GM19240 (cell line): ENCODE data around the gene FKBP5.

Experiments
- DNase-seq: peaks from one replicate; pipeline ENCODE4 v3.0.0; 2011; ENCODE audit warnings: low spot score; ENCODE audit not compliant: insufficient read length

FKBP5 gene

GRCh38 chr6:35665573-35665972, 23.1 kb downstream of the FKBP5 start:
- DNase-seq: no peak

GRCh38 chr6:35664945-35665344, 23.8 kb downstream of the FKBP5 start:
- no peak for DNase-seq

GRCh38 chr6:35663447-35664235, 25.1 kb downstream of the FKBP5 start:
- DNase-seq: no peak

GRCh38 chr6:35662999-35663398, 25.7 kb downstream of the FKBP5 start:
- DNase-seq: no peak

GRCh38 chr6:35654883-35655282, 33.8 kb downstream of the FKBP5 start:
- DNase-seq: no peak

GRCh38 chr6:35651244-35651643, 37.5 kb downstream of the FKBP5 start:
- DNase-seq: no peak

DNA sequence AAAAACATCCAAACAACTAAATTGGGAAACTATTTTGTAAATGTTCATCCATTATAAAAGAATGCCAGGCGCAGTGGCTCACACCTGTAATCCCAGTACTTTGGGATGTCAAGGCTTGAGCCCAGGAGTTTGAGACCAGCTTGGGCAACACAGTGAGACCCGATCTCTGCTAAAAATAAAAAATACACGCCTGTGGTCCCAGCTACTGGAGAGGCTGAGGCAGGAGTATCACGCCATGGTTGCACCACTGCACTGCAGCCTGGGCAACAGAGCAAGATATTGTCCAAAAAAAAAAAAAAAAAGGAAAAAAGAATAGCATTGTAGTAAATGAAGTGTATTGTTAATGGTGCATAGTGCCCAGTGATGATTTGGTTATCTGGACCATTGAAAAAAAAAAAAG, 38.7 kb downstream of the FKBP5 start:
- no peak for DNase-seq

DNA sequence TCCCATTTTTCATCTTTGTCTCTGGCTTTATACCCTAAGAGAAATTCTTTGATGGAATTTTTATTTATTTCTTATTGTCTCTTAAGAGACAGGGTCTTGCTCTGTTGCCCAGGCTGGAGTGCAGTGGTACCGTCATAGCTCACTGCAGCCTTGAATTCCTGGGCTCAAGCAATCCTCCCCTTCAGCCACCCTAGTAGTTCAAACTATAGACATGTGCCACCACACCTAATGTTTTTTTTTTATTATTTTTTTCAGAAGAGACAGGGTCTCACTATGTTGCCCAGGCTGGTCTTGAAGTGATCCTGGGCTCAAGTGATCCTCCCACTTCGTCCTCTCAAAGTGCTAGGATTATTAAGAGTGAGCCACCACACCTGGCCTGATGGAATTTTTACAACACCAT, 40.5 kb downstream of the FKBP5 start:
- DNase-seq: no peak

DNA sequence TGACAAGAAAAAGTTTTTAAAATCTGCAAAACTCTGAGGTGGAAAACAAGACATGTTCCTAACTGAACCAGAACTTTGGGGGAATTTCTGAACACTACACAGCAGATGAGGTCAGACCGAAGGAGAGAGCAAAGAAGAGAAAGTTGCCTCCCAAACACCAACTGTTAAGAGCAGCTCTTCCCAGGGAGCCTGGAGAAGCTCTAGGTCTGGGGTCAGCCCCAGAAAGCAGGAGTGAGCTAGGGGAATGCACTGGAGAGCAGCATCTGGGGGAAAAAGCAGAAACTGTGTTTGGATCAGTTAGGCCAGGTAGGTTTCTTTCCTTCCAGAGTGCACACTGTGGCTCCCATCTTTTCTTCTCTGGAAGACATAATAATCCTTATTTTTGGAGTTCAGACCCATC, 41.3 kb downstream of the FKBP5 start:
- no peak for DNase-seq

GRCh38 chr6:35643162-35643535, 45.6 kb downstream of the FKBP5 start:
- no peak for DNase-seq

GRCh38 chr6:35642471-35643161, 46.1 kb downstream of the FKBP5 start:
- no peak for DNase-seq

DNA sequence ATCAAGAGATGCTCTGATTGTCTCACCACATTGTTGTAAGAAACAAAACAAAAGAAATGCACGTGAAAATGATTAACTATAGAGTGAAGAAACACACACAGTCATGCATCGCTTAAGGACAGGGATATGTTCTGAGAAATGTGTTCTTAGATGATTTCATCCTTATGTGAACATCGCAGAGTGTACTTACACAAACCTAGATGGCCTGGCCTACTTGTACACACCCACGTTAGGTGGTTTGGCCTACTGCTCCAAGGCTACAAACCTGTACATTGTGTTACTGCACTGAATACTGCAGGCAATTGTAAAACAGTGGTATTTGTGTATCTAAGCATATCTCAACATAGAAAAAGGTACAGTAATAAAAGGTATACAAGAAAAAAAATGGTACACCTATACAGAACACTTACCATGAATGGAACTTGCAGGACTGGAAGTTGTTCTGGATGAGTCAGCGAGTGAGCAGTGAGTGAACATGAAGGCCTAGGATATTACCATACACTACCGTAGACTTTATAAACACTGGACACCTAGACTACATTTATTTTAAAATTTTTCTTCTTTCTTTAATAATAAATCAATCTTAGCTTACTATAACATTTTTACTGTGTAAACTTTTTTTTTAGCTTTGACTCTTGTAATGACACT, 48.6 kb downstream of the FKBP5 start:
- DNase-seq: no peak

DNA sequence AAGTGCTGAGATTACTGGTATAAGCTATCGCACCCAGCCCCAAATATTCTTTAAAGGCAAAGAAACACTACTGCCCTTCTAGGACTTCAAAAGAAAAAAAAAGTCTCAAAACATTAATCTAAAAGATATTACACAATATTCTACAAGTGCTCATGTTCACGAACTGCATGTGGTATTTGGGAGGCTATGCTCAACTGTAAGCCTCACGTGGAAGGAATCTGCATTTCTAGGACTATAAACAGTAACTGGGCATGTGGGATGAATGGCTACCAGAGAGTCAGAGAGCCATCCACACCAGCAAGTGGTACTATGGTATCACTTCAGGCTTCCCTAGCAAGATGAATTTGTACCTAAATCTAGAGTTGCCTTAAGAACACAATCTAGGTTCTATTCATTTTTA, 50.0 kb downstream of the FKBP5 start:
- no peak for DNase-seq

- no peak for DNase-seq
Observed at GRCh38 chr6:35637911-35638310, 50.8 kb downstream of the FKBP5 start.

- no peak for DNase-seq
Observed at GRCh38 chr6:35635601-35636597, 52.8 kb downstream of the FKBP5 start.

DNA sequence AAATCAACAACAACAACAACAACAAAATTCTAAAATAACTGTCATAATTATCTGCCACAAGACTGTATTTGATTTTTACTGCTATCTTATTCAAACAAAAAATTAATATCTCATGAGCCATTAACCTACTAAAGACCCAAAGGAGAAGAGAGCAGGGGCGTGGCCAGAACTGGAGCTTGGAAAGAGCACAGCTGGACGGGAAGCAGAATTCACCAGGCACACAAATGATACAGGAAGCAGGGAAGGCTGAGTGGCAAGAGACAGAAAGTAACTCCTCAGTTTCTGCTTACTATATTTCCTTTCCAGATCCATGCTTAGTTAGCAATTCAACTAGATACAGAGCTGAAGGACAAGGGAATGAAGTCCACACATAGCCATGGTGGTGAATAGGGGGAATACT, 54.4 kb downstream of the FKBP5 start:
- DNase-seq: no peak

DNA sequence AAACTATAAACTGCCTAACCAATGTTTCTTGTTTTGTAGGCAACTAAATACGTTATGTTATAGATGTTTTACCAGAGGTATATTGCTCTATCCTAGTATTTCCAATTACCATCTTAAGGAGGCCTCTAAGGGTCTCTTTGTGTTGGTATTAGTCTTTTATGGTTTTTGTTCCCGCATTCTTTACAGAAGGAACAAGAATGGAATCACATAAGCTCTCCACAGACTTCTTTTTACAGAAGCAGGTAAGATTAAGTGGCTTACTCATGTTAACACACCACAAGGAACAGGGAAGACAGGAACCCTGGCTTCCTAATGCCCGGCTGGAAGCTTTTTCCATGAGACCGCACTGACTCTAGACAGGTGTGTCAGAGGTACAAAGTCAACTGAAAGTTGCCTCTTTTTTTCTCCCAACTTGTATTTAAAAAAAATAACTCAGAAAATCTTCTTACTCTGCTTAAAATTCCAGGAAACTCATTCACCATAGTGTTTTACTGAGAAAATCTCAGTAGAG, 55.1 kb downstream of the FKBP5 start:
- DNase-seq: no peak

DNA sequence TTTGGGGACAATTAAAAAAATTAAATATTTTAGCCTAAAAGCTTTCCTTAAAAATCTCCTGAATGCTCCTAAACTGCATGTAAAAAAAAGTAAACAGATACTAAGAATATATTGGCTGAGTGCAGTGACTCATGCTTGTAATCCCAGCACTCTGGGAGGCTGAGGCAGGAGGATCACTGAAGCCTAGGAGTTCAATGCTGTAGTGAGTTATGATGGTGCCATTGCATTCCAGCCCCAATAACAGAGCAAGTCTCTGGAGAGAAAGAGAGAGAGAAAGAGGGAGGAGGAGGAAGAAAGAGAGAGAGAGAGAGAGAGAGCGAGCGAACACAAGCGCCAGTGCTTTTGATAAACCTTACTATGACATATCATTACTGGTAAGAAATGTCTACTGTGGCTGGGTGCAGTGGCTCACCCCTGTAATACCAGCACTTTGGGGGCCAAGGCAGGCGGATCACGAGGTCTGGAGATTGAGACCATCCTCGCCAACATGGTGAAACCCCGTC, 58.8 kb downstream of the FKBP5 start:
- DNase-seq: no peak

- no peak for DNase-seq
Observed at GRCh38 chr6:35626401-35626800, 62.3 kb downstream of the FKBP5 start.

DNA sequence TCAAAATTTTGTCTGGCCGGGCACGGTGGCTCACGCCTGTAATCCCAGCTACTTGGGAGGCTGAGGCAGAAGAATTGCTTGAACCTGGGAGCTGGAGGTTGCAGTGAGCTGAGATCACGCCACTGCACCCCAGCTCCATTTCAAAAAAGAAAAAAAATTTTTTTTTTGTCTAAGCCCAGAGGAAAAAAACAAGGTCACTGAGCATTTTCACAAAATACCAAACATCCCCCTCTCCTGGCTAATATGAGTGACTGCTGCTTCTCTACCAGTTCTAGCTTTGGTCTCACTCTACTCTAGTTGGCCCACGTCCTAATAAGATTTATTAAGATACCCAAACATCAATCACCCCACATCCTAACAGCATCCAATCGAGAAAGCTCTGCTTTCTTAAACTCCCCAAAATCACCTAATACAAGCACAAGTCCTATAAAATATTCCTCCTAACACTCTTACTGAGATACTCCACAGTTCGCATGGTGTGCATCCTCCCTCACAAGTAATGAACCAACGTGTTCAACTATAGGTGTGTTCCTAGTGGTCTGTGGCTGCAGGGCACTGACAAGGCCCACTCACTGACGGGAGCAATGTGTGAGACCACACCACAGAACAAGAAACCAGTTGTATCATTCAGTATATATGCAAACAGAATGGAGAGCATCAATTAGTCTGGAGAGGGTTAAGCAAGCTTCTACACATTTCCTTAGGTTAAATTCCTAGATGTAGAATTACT, 64.2 kb downstream of the FKBP5 start:
- DNase-seq: no peak
